HTR-8/SVneo (cell line): ENCODE results near the gene BTN2A1.
"Not testable (repeated sequence)": the region's sequence is repeated elsewhere in the genome, so short reads cannot be mapped to it uniquely, and the experiment has no call there.

ENCODE experiments used
- DNase-seq: peaks from one replicate; pipeline ENCODE4 v3.0.0; 2011; ENCODE audit warnings: low spot score, mixed read lengths; ENCODE audit not compliant: insufficient read length
- FAIRE-seq: peaks from 2 replicates; lab custom pipeline; 2011; peaks lifted over from hg19 to GRCh38; lab: Jason Lieb, UNC

BTN2A1 gene

GRCh38 chr6:26431258-26432172 is 26.2 kb upstream of the BTN2A1 start:
- no peak for DNase-seq
- FAIRE-seq, result no peak

GRCh38 chr6:26432627-26433201 is 25.0 kb upstream of the BTN2A1 start:
- FAIRE-seq, result no peak
- no peak for DNase-seq

GRCh38 chr6:26433680-26434079 is 24.1 kb upstream of the BTN2A1 start:
- FAIRE-seq, DNase-seq: not testable (repeated sequence)

GRCh38 chr6:26436018-26436417 is 21.7 kb upstream of the BTN2A1 start:
- FAIRE-seq (no peak), DNase-seq (no peak)

GRCh38 chr6:26437550-26437949 is 20.2 kb upstream of the BTN2A1 start:
- FAIRE-seq (no peak), DNase-seq (no peak)

GRCh38 chr6:26438000-26438399 is 19.8 kb upstream of the BTN2A1 start:
- FAIRE-seq, result no peak
- no peak for DNase-seq

- FAIRE-seq (no peak), DNase-seq (no peak)
These were observed 18.3 kb upstream of the BTN2A1 start for GRCh38 chr6:26439151-26440125.

- no peak for FAIRE-seq
- DNase-seq, result no peak
These were observed 16.8 kb upstream of the BTN2A1 start for GRCh38 chr6:26440977-26441358.

- no peak for DNase-seq
- FAIRE-seq, result no peak
These were observed 15.8 kb upstream of the BTN2A1 start for GRCh38 chr6:26441977-26442376.

- DNase-seq (no peak), FAIRE-seq (no peak)
These were observed 11.7 kb upstream of the BTN2A1 start for GRCh38 chr6:26445934-26446667.

- DNase-seq, result no peak
These were observed 10.5 kb upstream of the BTN2A1 start for GRCh38 chr6:26447257-26447656.

GRCh38 chr6:26450240-26450639 is 7.5 kb upstream of the BTN2A1 start:
- FAIRE-seq (no peak), DNase-seq (no peak)

More at GRCh38 chr6:26447257-26447656, 10.5 kb upstream of the BTN2A1 start:
- no peak for FAIRE-seq

- no peak for FAIRE-seq
- no peak for DNase-seq
These were observed 5.0 kb upstream of the BTN2A1 start for GRCh38 chr6:26452631-26453235.

GRCh38 chr6:26454631-26455030 is 3.1 kb upstream of the BTN2A1 start:
- no peak for DNase-seq

GRCh38 chr6:26455357-26455970 is 2.3 kb upstream of the BTN2A1 start:
- DNase-seq (no peak), FAIRE-seq (no peak)

More at GRCh38 chr6:26454631-26455030, 3.1 kb upstream of the BTN2A1 start:
- FAIRE-seq, result no peak

GRCh38 chr6:26457264-26457805 is 420 bp upstream of the BTN2A1 start:
- DNase-seq (peak; percentile 30), FAIRE-seq (no peak)

GRCh38 chr6:26459023-26459810 is 1.5 kb downstream of the BTN2A1 start:
- no peak for FAIRE-seq
- no peak for DNase-seq

- not testable (repeated sequence) for DNase-seq, FAIRE-seq
These were observed 3.6 kb downstream of the BTN2A1 start for GRCh38 chr6:26461353-26461752.
